HepG2 (cell line): ENCODE results near the gene FALEC. TPM values are rescaled to one million over a fixed set of nuclear protein-coding genes. Genes with fewer than 3 reads are reported as not detected.
A peak's percentile ranks its signal among the peaks of the same experiment; 100 is the strongest.

Experiments
- AGO2 ChIP-seq: fragments of 200-400 bp; formaldehyde crosslinking; optimal IDR thresholded peaks from 2 replicates; pipeline ENCODE3; 2017; ENCODE audit warnings: mild to moderate bottlenecking, low read depth, low read length, moderate library complexity
- CENPT ChIP-seq: sonication (generic); formaldehyde crosslinking; IDR thresholded peaks from 2 replicates; pipeline ENCODE4 v1.8.0; 2022; ENCODE audit warnings: low read depth, mild to moderate bottlenecking, moderate library complexity, missing genetic modification reagents
- ELF4 ChIP-seq: sonication (generic); formaldehyde crosslinking; IDR thresholded peaks from 2 replicates; pipeline ENCODE4 v1.5.0; 2020; ENCODE audit warnings: missing genetic modification reagents, mild to moderate bottlenecking, moderate library complexity, borderline replicate concordance
- ETV6 ChIP-seq: sonication (generic); formaldehyde crosslinking; conservative IDR thresholded peaks from 2 replicates; pipeline ENCODE4 v1.4.0; 2020; ENCODE audit warnings: missing genetic modification reagents
- GTF3A ChIP-seq: sonication (generic); formaldehyde crosslinking; conservative IDR thresholded peaks from 2 replicates; pipeline ENCODE4 v1.4.0; 2020; ENCODE audit warnings: mild to moderate bottlenecking, missing genetic modification reagents
- HMGA1 ChIP-seq: sonication (generic); formaldehyde crosslinking; conservative IDR thresholded peaks from 2 replicates; pipeline ENCODE4 v1.4.0; 2020; ENCODE audit warnings: missing genetic modification reagents
- IRF2 ChIP-seq: IDR thresholded peaks from 2 replicates; pipeline ENCODE4 v1.6.1; 2018; ENCODE audit warnings: missing genetic modification reagents, missing compliant biosample characterization
- ISX ChIP-seq: sonication (generic); formaldehyde crosslinking; conservative IDR thresholded peaks from 2 replicates; pipeline ENCODE4 v1.5.0; 2020; ENCODE audit warnings: missing genetic modification reagents
- LCORL ChIP-seq, 2 experiments: fragments of 450-650 bp in 1 of 2; sonication (generic) in 1 of 2; formaldehyde crosslinking in 1 of 2; IDR thresholded peaks; 2 replicates each; pipeline versions ENCODE4 v1.5.0 to v1.6.1; 2017 to 2020; ENCODE audit warnings: antibody characterized with exemption in 1 of 2, missing genetic modification reagents in 1 of 2
- MTF2 ChIP-seq: sonication (generic); formaldehyde crosslinking; IDR thresholded peaks from 2 replicates; pipeline ENCODE4 v1.5.0; 2020; ENCODE audit warnings: missing genetic modification reagents, borderline replicate concordance
- SMAD1 ChIP-seq: sonication (generic); formaldehyde crosslinking; IDR thresholded peaks from 2 replicates; pipeline ENCODE4 v1.4.0; 2020; ENCODE audit warnings: missing genetic modification reagents, low read depth, mild to moderate bottlenecking, borderline replicate concordance
- TBP ChIP-seq: sonication (generic); formaldehyde crosslinking; IDR thresholded peaks from 2 replicates; pipeline ENCODE4 v1.5.0; 2020; ENCODE audit warnings: missing genetic modification reagents
- XBP1 ChIP-seq: sonication (generic); formaldehyde crosslinking; IDR thresholded peaks from 2 replicates; pipeline ENCODE4 v1.5.0; 2020; ENCODE audit warnings: missing genetic modification reagents
- ZNF225 ChIP-seq: sonication (generic); formaldehyde crosslinking; IDR thresholded peaks from 2 replicates; pipeline ENCODE4 v1.4.0; 2020; ENCODE audit warnings: mild to moderate bottlenecking, missing genetic modification reagents
- ZNF468 ChIP-seq: sonication (generic); formaldehyde crosslinking; IDR thresholded peaks from 2 replicates; pipeline ENCODE4 v1.8.0; 2022; ENCODE audit warnings: mild to moderate bottlenecking, moderate library complexity, missing genetic modification reagents
- ZNF839 ChIP-seq: sonication (generic); formaldehyde crosslinking; IDR thresholded peaks from 2 replicates; pipeline ENCODE4 v1.4.0; 2020; ENCODE audit warnings: missing genetic modification reagents, mild to moderate bottlenecking, borderline replicate concordance
- polyA plus RNA-seq, 8 experiments: library from polyadenylated mRNA; depleted of rRNA in 3 of 8; stranded (reverse) in 7 of 8; unstranded in 1 of 8; fragments of >200 nt; fragmentation: Illumina TruSeq in 4 of 8; extraction: Trizol in 4 of 8; gene quantifications; 2 replicates each; pipeline versions ENCODE4 v1.2.1 to v1.2.3, GENCODE V29; 2011 to 2016; ENCODE audit warnings: low read depth in 4 of 8, missing spikeins in 1 of 8, mixed read lengths in 1 of 8; ENCODE audit not compliant: insufficient read depth in 1 of 8
- total RNA-seq, 5 experiments: library from RNA; depleted of rRNA; stranded (reverse); fragments of >200 nt; fragmentation: Illumina TruSeq; extraction: Trizol; gene quantifications; 2 replicates each; pipeline ENCODE4 v1.2.3, GENCODE V29; 2016; ENCODE audit warnings: low read depth in 1 of 5
- TF ChIP-seq, protein P1 (sequence below): sonication (generic); formaldehyde crosslinking; IDR thresholded peaks from 2 replicates; pipeline ENCODE4 v1.4.0; 2020; ENCODE audit warnings: missing genetic modification reagents
- TF ChIP-seq, protein P2 (sequence below): sonication (generic); formaldehyde crosslinking; IDR thresholded peaks from 2 replicates; pipeline ENCODE4 v1.5.1; 2020; ENCODE audit warnings: missing genetic modification reagents, mild to moderate bottlenecking, borderline replicate concordance
- TF ChIP-seq, protein P3 (sequence below): sonication (generic); formaldehyde crosslinking; IDR thresholded peaks from 2 replicates; pipeline ENCODE4 v1.4.0; 2020; ENCODE audit warnings: missing genetic modification reagents
- TF ChIP-seq, protein P4 (sequence below): sonication (generic); formaldehyde crosslinking; conservative IDR thresholded peaks from 2 replicates; pipeline ENCODE4 v1.8.0; 2022; ENCODE audit warnings: low read depth, missing genetic modification reagents
- TF ChIP-seq, protein P5 (sequence below): sonication (generic); formaldehyde crosslinking; conservative IDR thresholded peaks from 2 replicates; pipeline ENCODE4 v1.8.0; 2022; ENCODE audit warnings: mild to moderate bottlenecking, moderate library complexity, missing genetic modification reagents

Gene FALEC
- total and polyA plus RNA-seq, 2 of the 13 experiments (the other 11 are each of a cell fraction or from before 2014, with no cell fraction given) = 0.33 to 0.71 TPM

DNA sequence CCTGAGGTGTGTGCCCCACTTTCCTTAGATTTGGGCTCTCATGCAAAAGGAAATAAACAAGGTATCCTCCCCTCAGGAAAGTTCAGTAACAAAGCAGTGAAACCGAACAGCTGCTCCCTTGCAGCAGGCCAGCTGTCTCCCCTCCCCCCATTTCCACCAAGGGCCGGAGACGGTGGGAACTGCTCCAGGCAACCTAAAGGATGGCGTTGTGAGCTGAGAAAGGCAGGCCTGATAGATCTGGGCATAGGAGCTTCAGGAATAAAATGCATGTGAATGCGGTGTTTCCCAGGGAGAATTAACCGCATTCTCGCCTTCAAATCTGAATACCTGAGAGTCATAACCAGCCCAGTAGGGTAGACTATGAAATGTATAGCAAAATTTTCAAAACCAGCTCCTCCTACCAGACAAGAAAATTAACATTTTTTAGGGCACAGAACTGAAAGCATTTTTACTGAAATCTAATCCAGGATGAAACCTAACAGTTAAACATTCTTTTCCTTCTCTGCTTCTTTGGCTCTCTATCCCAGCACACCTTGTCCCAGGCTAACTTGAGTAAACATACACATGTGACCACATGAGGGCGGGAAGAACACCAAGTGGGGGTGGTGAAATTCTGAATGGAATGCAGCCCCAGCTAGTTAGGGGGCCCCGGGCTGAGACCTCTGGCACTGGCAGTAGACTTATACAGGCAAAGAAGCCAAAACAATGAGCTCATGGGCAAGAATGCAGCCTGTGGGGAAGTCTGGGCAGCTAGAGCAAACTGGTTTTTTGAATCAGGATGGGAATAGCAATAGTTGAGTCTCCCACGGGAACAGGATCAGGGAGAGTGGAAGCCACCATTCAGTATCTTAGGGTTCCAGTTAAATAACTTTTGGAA is 52.4 kb downstream of the FALEC start (continued):
- no peak for TF ChIP-seq XBP1
- no peak for TF ChIP-seq HMGA1 (CRISPR knock-in tag)
- no peak; the same call in 1 of the 2 replicates for TF ChIP-seq IRF2 (CRISPR knock-in tag)
- TF ChIP-seq ZNF839 (CRISPR knock-in tag) = no peak
- TF ChIP-seq, protein P1, sequence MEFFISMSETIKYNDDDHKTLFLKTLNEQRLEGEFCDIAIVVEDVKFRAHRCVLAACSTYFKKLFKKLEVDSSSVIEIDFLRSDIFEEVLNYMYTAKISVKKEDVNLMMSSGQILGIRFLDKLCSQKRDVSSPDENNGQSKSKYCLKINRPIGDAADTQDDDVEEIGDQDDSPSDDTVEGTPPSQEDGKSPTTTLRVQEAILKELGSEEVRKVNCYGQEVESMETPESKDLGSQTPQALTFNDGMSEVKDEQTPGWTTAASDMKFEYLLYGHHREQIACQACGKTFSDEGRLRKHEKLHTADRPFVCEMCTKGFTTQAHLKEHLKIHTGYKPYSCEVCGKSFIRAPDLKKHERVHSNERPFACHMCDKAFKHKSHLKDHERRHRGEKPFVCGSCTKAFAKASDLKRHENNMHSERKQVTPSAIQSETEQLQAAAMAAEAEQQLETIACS (CRISPR knock-in tag) = no peak
- TF ChIP-seq CENPT (CRISPR knock-in tag) = no peak
- TF ChIP-seq GTF3A (CRISPR knock-in tag) = no peak
- no peak for TF ChIP-seq MTF2 (CRISPR knock-in tag)
- TF ChIP-seq, protein P2, sequence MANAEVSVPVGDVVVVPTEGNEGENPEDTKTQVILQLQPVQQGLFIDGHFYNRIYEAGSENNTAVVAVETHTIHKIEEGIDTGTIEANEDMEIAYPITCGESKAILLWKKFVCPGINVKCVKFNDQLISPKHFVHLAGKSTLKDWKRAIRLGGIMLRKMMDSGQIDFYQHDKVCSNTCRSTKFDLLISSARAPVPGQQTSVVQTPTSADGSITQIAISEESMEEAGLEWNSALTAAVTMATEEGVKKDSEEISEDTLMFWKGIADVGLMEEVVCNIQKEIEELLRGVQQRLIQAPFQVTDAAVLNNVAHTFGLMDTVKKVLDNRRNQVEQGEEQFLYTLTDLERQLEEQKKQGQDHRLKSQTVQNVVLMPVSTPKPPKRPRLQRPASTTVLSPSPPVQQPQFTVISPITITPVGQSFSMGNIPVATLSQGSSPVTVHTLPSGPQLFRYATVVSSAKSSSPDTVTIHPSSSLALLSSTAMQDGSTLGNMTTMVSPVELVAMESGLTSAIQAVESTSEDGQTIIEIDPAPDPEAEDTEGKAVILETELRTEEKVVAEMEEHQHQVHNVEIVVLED (CRISPR knock-in tag) = no peak
- TF ChIP-seq, protein P3, sequence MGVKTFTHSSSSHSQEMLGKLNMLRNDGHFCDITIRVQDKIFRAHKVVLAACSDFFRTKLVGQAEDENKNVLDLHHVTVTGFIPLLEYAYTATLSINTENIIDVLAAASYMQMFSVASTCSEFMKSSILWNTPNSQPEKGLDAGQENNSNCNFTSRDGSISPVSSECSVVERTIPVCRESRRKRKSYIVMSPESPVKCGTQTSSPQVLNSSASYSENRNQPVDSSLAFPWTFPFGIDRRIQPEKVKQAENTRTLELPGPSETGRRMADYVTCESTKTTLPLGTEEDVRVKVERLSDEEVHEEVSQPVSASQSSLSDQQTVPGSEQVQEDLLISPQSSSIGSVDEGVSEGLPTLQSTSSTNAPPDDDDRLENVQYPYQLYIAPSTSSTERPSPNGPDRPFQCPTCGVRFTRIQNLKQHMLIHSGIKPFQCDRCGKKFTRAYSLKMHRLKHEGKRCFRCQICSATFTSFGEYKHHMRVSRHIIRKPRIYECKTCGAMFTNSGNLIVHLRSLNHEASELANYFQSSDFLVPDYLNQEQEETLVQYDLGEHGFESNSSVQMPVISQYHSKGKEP (CRISPR knock-in tag) = no peak
- TF ChIP-seq ELF4 (CRISPR knock-in tag) = no peak; the same call in 1 of the 2 replicates
- TF ChIP-seq ETV6 (CRISPR knock-in tag) = no peak
- no peak for TF ChIP-seq ISX (CRISPR knock-in tag)
- no peak for TF ChIP-seq ZNF468 (CRISPR knock-in tag)
- TF ChIP-seq, protein P4, sequence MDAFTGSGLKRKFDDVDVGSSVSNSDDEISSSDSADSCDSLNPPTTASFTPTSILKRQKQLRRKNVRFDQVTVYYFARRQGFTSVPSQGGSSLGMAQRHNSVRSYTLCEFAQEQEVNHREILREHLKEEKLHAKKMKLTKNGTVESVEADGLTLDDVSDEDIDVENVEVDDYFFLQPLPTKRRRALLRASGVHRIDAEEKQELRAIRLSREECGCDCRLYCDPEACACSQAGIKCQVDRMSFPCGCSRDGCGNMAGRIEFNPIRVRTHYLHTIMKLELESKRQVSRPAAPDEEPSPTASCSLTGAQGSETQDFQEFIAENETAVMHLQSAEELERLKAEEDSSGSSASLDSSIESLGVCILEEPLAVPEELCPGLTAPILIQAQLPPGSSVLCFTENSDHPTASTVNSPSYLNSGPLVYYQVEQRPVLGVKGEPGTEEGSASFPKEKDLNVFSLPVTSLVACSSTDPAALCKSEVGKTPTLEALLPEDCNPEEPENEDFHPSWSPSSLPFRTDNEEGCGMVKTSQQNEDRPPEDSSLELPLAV (CRISPR knock-in tag) = no peak
- no peak for TF ChIP-seq SMAD1 (CRISPR knock-in tag)
- TF ChIP-seq TBP (CRISPR knock-in tag) = no peak
- no peak for TF ChIP-seq LCORL (IDR thresholded peaks at IDR 0.05)
- peak; percentile 87 for TF ChIP-seq LCORL (CRISPR knock-in tag; IDR thresholded peaks at IDR 0.05)
- TF ChIP-seq ZNF225 (CRISPR knock-in tag) = no peak
- TF ChIP-seq, protein P5, sequence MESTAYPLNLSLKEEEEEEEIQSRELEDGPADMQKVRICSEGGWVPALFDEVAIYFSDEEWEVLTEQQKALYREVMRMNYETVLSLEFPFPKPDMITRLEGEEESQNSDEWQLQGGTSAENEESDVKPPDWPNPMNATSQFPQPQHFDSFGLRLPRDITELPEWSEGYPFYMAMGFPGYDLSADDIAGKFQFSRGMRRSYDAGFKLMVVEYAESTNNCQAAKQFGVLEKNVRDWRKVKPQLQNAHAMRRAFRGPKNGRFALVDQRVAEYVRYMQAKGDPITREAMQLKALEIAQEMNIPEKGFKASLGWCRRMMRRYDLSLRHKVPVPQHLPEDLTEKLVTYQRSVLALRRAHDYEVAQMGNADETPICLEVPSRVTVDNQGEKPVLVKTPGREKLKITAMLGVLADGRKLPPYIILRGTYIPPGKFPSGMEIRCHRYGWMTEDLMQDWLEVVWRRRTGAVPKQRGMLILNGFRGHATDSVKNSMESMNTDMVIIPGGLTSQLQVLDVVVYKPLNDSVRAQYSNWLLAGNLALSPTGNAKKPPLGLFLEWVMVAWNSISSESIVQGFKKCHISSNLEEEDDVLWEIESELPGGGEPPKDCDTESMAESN = no peak
- peak; percentile 27 for TF ChIP-seq AGO2
